Ectodermal cell (in vitro differentiated cells): ENCODE measurements around the gene SNAPIN.

Experiments used
- H3K27ac ChIP-seq: 2 replicates; pipeline ENCODE4 v1.7.0; 2013; ENCODE audit warnings: mild to moderate bottlenecking, low read depth, low read length; ENCODE audit not compliant: insufficient read depth, poor library complexity, severe bottlenecking
- H3K27me3 ChIP-seq: 2 replicates; pipeline ENCODE4 v1.7.0; 2013; ENCODE audit warnings: mild to moderate bottlenecking, low read length; ENCODE audit not compliant: insufficient read depth, control insufficient read depth, poor library complexity, severe bottlenecking
- H3K36me3 ChIP-seq: one replicate; pipeline ENCODE4 v1.7.0; 2013; ENCODE audit warnings: low read length; ENCODE audit not compliant: control insufficient read depth, insufficient read depth
- H3K4me1 ChIP-seq: one replicate; pipeline ENCODE4 v1.7.0; 2013; ENCODE audit warnings: low read length; ENCODE audit not compliant: control insufficient read depth, insufficient read depth
- H3K4me3 ChIP-seq: 2 replicates; pipeline ENCODE4 v1.7.0; 2013; ENCODE audit warnings: low read depth, low read length, control low read depth; ENCODE audit not compliant: insufficient read depth
- H3K9me3 ChIP-seq: 2 replicates; pipeline ENCODE4 v1.7.0; 2013; ENCODE audit warnings: mild to moderate bottlenecking, low read length, moderate library complexity; ENCODE audit not compliant: control insufficient read depth
- WGBS, 2 experiments: methylation state at CpG; one replicate each; pipeline ENCODE4 v1.1.7; 2013; ENCODE audit warnings: missing lambda C conversion rate in 2 of 2; 5-methylcytosine and 5-hydroxymethylcytosine counted together

The SNAPIN gene

DNA sequence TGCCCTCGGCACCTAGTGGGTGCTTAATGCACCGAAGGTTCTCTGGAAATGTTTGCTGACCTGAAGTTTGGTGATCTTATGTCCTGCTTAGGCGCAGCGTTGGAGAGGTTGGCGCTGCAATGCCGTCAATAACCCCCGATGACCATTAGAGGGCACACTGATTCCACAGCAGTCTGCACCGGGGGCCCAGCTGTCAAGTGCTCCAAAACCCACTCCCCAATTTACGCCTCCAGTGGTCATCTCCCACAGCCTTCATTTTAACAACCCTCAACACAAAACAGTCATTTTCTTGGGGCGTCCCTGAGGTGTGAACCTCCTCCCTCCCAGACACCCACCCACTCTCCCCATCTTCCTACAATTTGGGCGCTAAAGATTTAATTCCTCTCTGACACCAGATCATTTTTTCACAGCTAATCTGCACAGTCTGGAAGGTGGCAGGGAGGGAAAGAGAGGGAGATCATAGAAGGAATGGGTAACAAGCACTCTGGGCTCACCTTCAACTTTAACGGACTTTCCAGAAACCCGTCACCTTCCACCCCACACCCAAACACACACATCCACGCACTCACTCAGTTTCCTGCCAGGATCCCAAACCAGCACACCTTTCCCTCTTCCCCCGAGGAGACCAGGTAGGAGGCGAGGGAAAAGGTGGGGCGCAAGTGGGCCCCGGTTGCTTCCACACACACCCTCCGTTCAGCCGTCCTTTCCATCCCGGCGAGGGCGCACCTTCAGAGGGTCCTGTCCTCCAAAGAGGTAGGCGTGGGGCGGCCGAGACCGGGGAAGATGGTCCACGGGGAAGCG is 19.4 kb downstream of the SNAPIN start:
- 6 to 7% methylated on average over 29 of the region's 29 CpGs for WGBS, 2 experiments
- H3K4me1 ChIP-seq, result no peaks in the 10 kb centered on the region
- no peaks in the 10 kb centered on the region for H3K9me3 ChIP-seq
- H3K36me3 ChIP-seq, result no peaks in the 10 kb centered on the region
- H3K27ac ChIP-seq, result no peak overlapping the region
- H3K27me3 ChIP-seq, result peaks cover 48% of the 10 kb centered on the region
- H3K4me3 ChIP-seq, result peak overlapping the region; percentile 38

DNA sequence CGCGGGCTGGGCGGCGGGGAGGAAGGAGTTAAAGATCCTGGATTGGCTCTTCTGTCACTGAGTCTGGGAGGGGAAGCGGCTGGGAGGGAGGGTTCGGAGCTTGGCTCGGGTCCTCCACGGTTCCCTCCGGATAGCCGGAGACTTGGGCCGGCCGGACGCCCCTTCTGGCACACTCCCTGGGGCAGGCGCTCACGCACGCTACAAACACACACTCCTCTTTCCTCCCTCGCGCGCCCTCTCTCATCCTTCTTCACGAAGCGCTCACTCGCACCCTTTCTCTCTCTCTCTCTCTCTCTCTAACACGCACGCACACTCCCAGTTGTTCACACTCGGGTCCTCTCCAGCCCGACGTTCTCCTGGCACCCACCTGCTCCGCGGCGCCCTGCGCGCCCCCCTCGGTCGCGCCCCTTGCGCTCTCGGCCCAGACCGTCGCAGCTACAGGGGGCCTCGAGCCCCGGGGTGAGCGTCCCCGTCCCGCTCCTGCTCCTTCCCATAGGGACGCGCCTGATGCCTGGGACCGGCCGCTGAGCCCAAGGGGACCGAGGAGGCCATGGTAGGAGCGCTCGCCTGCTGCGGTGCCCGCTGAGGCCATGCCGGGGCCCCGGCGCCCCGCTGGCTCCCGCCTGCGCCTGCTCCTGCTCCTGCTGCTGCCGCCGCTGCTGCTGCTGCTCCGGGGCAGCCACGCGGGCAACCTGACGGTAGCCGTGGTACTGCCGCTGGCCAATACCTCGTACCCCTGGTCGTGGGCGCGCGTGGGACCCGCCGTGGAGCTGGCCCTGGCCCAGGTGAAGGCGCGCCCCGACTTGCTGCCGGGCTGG is 20.2 kb downstream of the SNAPIN start, which contains the start of gene NPR1:
Gene NPR1, plus strand, starts transcription at position 170 of the 818 bp plus-strand sequence. Its CDS starts 421 bp downstream, at position 591.
- no peaks in the 10 kb centered on the region for H3K9me3 ChIP-seq
- no peaks in the 10 kb centered on the region for H3K36me3 ChIP-seq
- H3K27ac ChIP-seq, result no peak within 1 kb of the TSS
- WGBS, 2 experiments, result 1% methylated on average over 78 of the region's 78 CpGs
- H3K4me1 ChIP-seq, result no peaks in the 10 kb centered on the region
- peak within 1 kb of the TSS; percentile 38 for H3K4me3 ChIP-seq
- H3K27me3 ChIP-seq, result peaks cover 48% of the 10 kb centered on the region

DNA sequence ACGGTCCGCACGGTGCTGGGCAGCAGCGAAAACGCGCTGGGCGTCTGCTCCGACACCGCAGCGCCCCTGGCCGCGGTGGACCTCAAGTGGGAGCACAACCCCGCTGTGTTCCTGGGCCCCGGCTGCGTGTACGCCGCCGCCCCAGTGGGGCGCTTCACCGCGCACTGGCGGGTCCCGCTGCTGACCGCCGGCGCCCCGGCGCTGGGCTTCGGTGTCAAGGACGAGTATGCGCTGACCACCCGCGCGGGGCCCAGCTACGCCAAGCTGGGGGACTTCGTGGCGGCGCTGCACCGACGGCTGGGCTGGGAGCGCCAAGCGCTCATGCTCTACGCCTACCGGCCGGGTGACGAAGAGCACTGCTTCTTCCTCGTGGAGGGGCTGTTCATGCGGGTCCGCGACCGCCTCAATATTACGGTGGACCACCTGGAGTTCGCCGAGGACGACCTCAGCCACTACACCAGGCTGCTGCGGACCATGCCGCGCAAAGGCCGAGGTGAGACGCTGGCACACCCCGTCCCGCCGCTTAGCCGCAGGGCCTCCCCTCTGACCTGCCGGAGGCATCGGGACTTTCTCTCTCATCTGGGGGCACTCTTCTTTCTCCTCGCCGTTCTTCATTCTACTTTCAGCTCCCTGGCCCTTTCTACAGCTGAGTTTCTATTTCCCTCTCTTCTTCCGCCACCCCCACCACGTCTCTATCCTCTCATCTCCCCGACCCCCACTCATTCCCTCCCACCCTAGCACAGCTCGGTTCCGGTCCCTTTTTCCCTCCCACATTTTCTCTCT is 21.0 kb downstream of the SNAPIN start:
- H3K27me3 ChIP-seq, result peaks cover 48% of the 10 kb centered on the region
- H3K9me3 ChIP-seq, result no peaks in the 10 kb centered on the region
- H3K4me3 ChIP-seq, result peak overlapping the region; percentile 38
- 1% methylated on average over 73 of the region's 73 CpGs for WGBS, 2 experiments
- no peak overlapping the region for H3K27ac ChIP-seq
- no peaks in the 10 kb centered on the region for H3K36me3 ChIP-seq
- H3K4me1 ChIP-seq, result no peaks in the 10 kb centered on the region

DNA sequence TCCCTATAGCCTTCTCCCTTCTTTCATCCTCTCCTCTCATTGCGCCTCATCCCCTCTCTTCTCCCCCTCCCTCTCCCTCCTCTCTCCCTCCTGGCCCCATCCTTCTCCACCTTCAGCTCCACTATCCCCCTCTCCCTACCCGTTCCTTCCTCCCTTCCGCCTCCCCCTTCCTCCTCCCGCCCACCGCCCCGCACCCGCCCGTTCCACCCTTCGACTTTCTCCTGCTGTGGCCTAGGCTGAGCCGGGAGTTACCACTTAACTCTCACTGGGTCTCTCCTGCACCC is 21.6 kb downstream of the SNAPIN start:
- no peaks in the 10 kb centered on the region for H3K4me1 ChIP-seq
- no peak overlapping the region for H3K4me3 ChIP-seq
- 4 to 6% methylated on average over 7 to 10 of the region's 10 CpGs for WGBS, 2 experiments
- H3K36me3 ChIP-seq, result no peaks in the 10 kb centered on the region
- H3K27me3 ChIP-seq, result peaks cover 48% of the 10 kb centered on the region
- no peaks in the 10 kb centered on the region for H3K9me3 ChIP-seq
- no peak overlapping the region for H3K27ac ChIP-seq

DNA sequence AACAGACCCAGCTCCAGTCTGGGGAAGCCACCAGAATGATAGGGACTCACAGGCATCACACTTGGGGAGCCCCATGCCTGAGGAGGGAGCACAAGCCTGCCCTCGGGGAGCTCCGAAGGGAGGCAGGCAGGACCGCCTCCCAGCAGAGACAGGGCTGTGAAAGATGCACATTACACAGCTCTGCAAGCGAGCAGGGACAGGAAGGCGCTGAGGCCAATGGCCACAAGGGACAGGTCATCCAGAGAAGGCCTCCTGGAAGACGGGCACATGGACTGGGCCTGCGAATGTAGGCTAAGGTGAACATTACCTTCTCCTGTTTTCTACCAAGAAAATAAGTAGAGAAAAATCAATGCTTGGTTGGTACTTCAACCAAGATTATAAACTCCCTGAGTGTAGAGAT is 24.2 kb downstream of the SNAPIN start:
- no peak overlapping the region for H3K4me3 ChIP-seq
- peaks cover 4% of the 10 kb centered on the region for H3K4me1 ChIP-seq
- H3K9me3 ChIP-seq, result no peaks in the 10 kb centered on the region
- WGBS, 2 experiments, result 93 to 94% methylated on average over 7 of the region's 7 CpGs
- H3K36me3 ChIP-seq, result no peaks in the 10 kb centered on the region
- H3K27me3 ChIP-seq, result peaks cover 44% of the 10 kb centered on the region
- no peak overlapping the region for H3K27ac ChIP-seq

DNA sequence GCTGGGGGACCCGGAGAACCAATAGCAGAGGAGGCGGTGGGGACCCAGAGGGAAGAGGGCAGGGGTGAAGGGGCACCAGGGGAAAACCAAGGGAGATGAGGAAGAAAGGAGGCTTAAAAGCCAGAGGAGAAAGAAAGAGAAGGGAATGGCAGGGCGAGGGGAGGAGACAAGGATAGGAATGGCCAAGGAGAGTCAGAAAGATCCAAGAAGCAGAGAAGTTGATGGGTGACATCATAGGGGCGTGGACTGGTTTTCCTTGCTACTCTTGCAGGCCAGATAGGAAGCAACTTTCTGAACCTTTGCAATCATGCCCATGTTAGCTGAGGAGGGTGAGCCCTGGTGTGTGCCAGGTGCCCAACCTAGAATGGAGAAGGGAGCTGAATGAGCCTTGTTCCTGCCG is 25.4 kb downstream of the SNAPIN start:
- Histone ChIP-seq H3K27ac (no peak overlapping the region), H3K4me3 (no peak overlapping the region), H3K36me3 (no peaks in the 10 kb centered on the region), H3K4me1 (peaks cover 4% of the 10 kb centered on the region), H3K9me3 (no peaks in the 10 kb centered on the region), H3K27me3 (peaks cover 33% of the 10 kb centered on the region)
- WGBS, 2 experiments, result 93% methylated on average over 5 of the region's 5 CpGs

DNA sequence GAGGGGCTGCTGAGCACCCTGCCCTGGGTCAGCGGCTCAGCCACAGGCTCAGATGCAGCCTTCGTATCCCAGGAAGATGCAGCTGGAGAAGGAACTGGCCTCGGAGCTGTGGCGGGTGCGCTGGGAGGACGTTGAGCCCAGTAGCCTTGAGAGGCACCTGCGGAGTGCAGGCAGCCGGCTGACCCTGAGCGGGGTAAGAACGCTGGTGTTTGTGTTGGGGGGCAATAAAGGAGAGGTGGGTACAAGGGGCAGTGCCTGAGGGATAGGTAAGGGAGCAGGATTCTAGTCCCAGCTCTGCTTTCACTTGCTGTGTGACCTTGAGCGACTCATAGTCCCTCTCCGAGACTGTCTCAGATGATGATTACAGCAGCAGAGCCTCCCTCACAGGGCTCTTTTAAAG is 26.4 kb downstream of the SNAPIN start:
- Histone ChIP-seq H3K27ac (no peak overlapping the region), H3K4me3 (no peak overlapping the region), H3K4me1 (peaks cover 4% of the 10 kb centered on the region), H3K36me3 (no peaks in the 10 kb centered on the region), H3K9me3 (no peaks in the 10 kb centered on the region), H3K27me3 (peaks cover 22% of the 10 kb centered on the region)
- WGBS, 2 experiments, result 92 to 94% methylated on average over 11 to 12 of the region's 12 CpGs

DNA sequence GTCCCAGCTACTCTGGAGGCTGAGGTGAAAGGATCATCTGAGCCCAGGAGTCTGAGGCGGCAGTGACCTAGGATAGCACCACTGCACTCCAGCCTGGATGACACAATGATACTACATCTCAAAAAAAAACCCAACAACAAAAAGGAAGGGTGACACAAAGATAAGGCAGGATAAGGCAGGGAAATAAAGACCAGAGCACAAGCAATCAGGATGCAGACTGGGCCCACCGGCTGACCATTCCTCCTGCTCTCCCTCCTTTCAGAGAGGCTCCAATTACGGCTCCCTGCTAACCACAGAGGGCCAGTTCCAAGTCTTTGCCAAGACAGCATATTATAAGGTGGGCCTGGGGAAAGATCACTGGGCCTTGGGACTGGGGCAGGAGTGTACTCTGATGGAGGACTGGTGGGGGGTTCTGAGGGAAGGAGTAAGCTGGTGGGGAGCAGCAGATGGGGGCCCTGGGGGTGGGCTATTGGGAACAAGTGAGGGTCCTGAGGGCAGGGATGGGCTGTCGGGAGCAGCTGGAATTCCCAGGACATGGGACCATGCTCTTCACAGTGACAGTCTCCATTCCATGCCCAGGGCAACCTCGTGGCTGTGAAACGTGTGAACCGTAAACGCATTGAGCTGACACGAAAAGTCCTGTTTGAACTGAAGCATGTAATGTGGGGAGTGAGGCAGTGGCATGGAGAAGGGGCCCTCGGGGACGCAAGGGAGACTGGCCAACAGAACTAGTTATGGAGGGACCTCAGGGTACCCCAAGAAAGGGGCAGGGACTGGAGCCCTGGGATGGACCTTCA is 27.2 kb downstream of the SNAPIN start:
- WGBS, 2 experiments, result 80 to 83% methylated on average over 11 of the region's 11 CpGs
- Histone ChIP-seq H3K27me3 (peaks cover 14% of the 10 kb centered on the region), H3K9me3 (no peaks in the 10 kb centered on the region), H3K36me3 (no peaks in the 10 kb centered on the region), H3K4me1 (peaks cover 4% of the 10 kb centered on the region), H3K27ac (no peak overlapping the region), H3K4me3 (no peak overlapping the region)

DNA sequence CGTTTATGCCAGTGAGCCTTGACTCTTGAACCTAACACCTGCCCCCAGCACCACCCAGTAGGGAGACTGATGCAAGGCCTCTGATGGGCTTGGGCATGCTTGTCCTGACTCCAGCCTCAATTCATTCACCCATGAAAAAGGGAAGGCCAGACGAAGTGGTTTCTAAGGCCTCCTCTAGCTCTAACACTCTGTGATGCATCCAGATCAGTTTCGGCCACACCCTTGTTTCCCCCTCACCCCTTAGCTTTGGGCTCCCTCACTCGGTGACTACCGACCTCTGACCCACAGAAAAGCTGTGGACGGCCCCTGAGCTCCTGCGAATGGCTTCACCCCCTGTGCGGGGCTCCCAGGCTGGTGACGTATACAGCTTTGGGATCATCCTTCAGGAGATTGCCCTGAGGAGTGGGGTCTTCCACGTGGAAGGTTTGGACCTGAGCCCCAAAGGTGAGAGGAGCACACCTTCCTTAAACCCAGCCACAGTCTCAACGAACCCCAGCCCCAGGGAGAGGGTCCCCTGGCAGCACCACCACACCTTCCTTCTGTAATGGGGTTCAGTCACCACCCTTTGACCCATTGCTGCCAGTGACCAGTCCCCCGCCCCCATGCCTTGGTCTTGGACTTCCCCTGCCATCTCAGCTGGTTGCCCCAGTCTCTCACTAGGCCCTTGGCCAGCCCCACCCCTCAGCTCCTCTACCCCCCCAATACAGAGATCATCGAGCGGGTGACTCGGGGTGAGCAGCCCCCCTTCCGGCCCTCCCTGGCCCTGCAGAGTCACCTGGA is 29.0 kb downstream of the SNAPIN start:
- peaks cover 1% of the 10 kb centered on the region for H3K27me3 ChIP-seq
- H3K27ac ChIP-seq, result no peak overlapping the region
- no peak overlapping the region for H3K4me3 ChIP-seq
- H3K36me3 ChIP-seq, result no peaks in the 10 kb centered on the region
- 91 to 93% methylated on average over 16 of the region's 16 CpGs for WGBS, 2 experiments
- peaks cover 4% of the 10 kb centered on the region for H3K4me1 ChIP-seq
- H3K9me3 ChIP-seq, result no peaks in the 10 kb centered on the region
